CD8-positive, alpha-beta memory T cell (primary cell): Measurements from ENCODE around the gene SLC39A11. TPM values are rescaled to one million over a fixed set of nuclear protein-coding genes. Genes with fewer than 3 reads are reported as not detected.

ENCODE experiments used
- CTCF ChIA-PET: fragments of 350-600 bp; sonication (Branson Sonifier 250); formaldehyde crosslinking; loops from one replicate; lab custom pipeline; 2021; ENCODE audit warnings: antibody characterized with exemption; lab: Charles Lee
- POLR2A ChIA-PET: fragments of 350-600 bp; sonication (Branson Sonifier 250); formaldehyde crosslinking; loops from one replicate; lab custom pipeline; 2021; ENCODE audit warnings: antibody characterized with exemption; lab: Charles Lee
- DNase-seq, 5 donors: peaks; one replicate each; pipeline versions ENCODE4 v3.0.0 to v3.0.0-alpha.2; 2020 to 2022; ENCODE audit warnings: mixed read lengths in 1 of 5
- H3K27ac ChIP-seq: one replicate; pipeline ENCODE4 v1.7.0; 2013; ENCODE audit warnings: low read depth, mild to moderate bottlenecking, low read length, moderate library complexity
- H3K27me3 ChIP-seq: 2 replicates; pipeline ENCODE4 v1.7.0; 2013; ENCODE audit warnings: low read length, mild to moderate bottlenecking; ENCODE audit not compliant: insufficient read depth, poor library complexity, severe bottlenecking
- H3K36me3 ChIP-seq: 2 replicates; pipeline ENCODE4 v1.7.0; 2013; ENCODE audit warnings: mild to moderate bottlenecking, low read length, moderate library complexity; ENCODE audit not compliant: insufficient read depth
- H3K4me1 ChIP-seq: 2 replicates; pipeline ENCODE4 v1.7.0; 2013; ENCODE audit warnings: mild to moderate bottlenecking, low read length, moderate library complexity; ENCODE audit not compliant: insufficient read depth
- H3K4me3 ChIP-seq: 2 replicates; pipeline ENCODE4 v1.7.0; 2013; ENCODE audit warnings: mild to moderate bottlenecking, low read length
- H3K9me3 ChIP-seq: 2 replicates; pipeline ENCODE4 v1.7.0; 2013; ENCODE audit warnings: mild to moderate bottlenecking, low read length
- H3K27ac Mint-ChIP-seq, 8 donors: one replicate each; pipeline ENCODE4 v1.8.0; 2020 to 2021; ENCODE audit warnings: mixed read lengths in 8 of 8, mild to moderate bottlenecking in 6 of 8, inconsistent platforms in 3 of 8, moderate library complexity in 3 of 8
- H3K27me3 Mint-ChIP-seq, 2 donors: one replicate each; pipeline ENCODE4 v1.8.0; 2020 to 2021; ENCODE audit warnings: mixed read lengths in 2 of 2, mild to moderate bottlenecking in 1 of 2, moderate library complexity in 1 of 2
- H3K36me3 Mint-ChIP-seq, 3 donors: one replicate each; pipeline ENCODE4 v1.8.0; 2020 to 2021; ENCODE audit warnings: mixed read lengths in 3 of 3, inconsistent platforms in 1 of 3, mild to moderate bottlenecking in 1 of 3
- H3K4me1 Mint-ChIP-seq, 3 donors: one replicate each; pipeline ENCODE4 v1.8.0; 2020 to 2021; ENCODE audit warnings: mixed read lengths in 3 of 3, inconsistent platforms in 1 of 3, mild to moderate bottlenecking in 1 of 3
- H3K4me3 Mint-ChIP-seq, 7 donors: one replicate each; pipeline ENCODE4 v1.8.0; 2020 to 2021; ENCODE audit warnings: mixed read lengths in 7 of 7, mild to moderate bottlenecking in 6 of 7, moderate library complexity in 4 of 7, inconsistent platforms in 2 of 7
- H3K9me3 Mint-ChIP-seq, 5 donors: one replicate each; pipeline ENCODE4 v1.8.0; 2020 to 2022; ENCODE audit warnings: mixed read lengths in 5 of 5, mild to moderate bottlenecking in 3 of 5, moderate library complexity in 2 of 5, inconsistent platforms in 1 of 5
- polyA plus RNA-seq: library from polyadenylated mRNA; unstranded; fragments of 300-500 nt; fragmentation: Illumina TruSeq; gene quantifications from one replicate; pipeline ENCODE4 v1.2.3, GENCODE V29; 2021
- total RNA-seq, 2 experiments: library from RNA; stranded (reverse); gene quantifications; one replicate each; pipeline ENCODE4 v1.2.3, GENCODE V29; 2021

Gene SLC39A11
- total and polyA plus RNA-seq, 3 experiments from 2014 or later = 13.1 to 18.5 (median 17.2) TPM

DNA sequence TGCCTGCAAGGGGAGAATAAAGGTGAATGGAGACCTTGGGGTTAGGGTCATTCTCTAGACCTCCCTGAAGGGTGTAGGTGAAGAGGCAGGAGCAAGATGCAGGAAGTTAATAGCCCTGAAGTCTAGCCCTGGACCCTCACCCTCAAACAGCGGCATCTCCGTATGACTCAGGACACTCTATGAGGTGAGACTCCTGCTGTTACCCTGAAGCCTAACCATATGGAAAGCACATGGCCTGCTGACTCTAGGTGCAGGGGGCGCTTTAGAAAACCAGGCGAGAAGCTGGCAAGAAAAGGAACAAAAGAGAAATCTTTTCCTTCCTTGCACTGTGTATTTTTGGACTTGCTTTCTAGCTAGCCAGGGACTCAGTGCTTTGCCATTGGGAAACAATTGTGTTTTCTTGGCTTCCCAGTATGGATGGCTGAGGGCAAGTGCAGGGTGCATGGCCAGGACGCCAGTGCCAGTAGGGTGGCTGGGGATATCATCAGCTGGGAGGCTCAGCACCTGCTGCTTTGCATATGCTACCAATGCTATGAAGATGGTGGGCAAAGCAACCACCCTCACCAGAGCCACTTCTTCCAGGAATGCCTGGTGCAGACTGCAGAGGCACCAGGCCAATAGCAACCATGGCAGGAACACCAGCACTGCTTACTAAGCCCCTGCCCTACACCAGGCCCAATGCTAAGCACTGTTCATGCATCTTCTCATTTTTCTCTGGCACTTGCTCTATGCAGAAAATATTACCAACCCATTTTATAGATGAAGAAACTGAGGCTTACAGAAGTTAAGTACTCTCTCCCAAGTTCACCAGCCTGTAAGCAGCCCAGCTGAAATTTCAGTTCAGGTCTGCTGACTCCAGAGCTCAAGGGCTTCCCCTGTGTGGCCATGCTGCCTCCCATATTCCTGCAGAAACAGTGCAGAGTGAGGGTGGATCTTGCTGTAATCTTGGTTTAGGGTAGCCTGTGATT, 425.1 kb downstream of the SLC39A11 start:
- Mint-ChIP-seq H3K4me3 (no peak overlapping the region), H3K27me3 (peaks cover 0 to 3% of the 10 kb centered on the region in 2 donors), H3K36me3 (peaks cover 0 to 18% (median 4%) of the 10 kb centered on the region in 3 donors), H3K27ac (no peak overlapping the region), H3K9me3 (peaks cover 0 to 2% (median 0%) of the 10 kb centered on the region in 5 donors), H3K4me1 (no peaks in the 10 kb centered on the region)
- Histone ChIP-seq H3K9me3 (no peaks in the 10 kb centered on the region), H3K36me3 (no peaks in the 10 kb centered on the region), H3K4me3 (no peak overlapping the region), H3K4me1 (no peaks in the 10 kb centered on the region), H3K27ac (no peak overlapping the region), H3K27me3 (no peaks in the 10 kb centered on the region)
- no peak for DNase-seq
- ChIA-PET CTCF (interaction anchor here (0.8 kb wide), 1 partner anchor 60 kb away, joined by 3 read pairs; no protein-coding TSS in a partner anchor), POLR2A (no interaction called here)

DNA sequence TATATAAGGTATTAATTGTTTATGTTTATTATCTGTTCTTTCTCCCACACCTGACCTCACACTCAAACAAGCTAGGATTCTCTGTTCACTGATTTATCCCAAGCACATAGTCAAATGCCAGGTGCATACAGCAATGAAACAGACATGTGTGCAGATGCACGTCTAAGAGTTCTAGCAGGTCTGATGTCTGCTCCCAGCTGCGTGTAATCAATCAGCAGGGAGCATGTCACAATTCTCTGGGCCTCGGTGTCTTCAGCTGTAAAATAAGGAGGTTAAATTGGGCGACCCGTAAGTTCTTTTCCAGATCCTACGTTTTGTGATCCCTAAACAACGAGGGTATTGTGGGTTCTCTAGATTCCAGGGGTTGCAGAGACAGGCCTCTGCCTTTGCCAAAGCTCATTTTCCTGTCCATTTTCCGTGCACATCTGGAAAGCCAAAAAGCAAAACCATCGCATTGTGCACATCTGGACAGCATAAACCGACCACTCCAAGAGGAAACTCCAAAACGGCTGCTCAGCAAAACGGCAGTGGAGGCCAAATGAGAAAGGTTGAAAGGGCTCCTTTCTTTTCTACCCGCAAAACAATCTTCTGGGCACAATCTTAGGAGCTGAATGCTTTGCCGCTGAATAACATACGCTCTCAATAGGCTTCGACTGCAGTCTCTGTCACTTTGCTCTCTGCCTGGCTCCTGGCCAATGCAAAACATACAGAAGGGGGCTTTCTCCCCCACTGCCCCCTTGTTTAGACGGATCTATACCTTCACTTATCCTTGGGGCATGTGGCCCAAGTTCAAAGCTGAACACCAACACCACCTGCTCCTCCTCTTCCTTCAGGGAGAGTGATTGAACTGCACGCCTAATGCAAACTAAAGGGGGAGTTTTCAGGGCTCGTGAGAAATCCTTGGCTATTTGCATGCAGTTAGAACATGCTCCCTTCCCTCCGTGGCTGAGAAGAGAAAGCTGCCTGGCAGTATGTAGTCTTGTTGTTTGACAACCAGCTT, 426.3 kb downstream of the SLC39A11 start:
- no peaks in the 10 kb centered on the region for H3K9me3 ChIP-seq
- Mint-ChIP-seq H3K4me3 (no peak overlapping the region), H3K36me3 (peaks cover 0 to 18% (median 4%) of the 10 kb centered on the region in 3 donors), H3K4me1 (no peaks in the 10 kb centered on the region), H3K27me3 (peaks cover 0 to 4% of the 10 kb centered on the region in 2 donors), H3K9me3 (peaks cover 0 to 2% (median 0%) of the 10 kb centered on the region in 5 donors), H3K27ac (no peak overlapping the region)
- H3K4me1 ChIP-seq = no peaks in the 10 kb centered on the region
- POLR2A ChIA-PET = no interaction called here
- DNase-seq = no peak
- no peak overlapping the region for H3K27ac ChIP-seq
- CTCF ChIA-PET = interaction anchor here (0.8 kb wide), 1 partner anchor 61 kb away, joined by 3 read pairs; no protein-coding TSS in a partner anchor
- H3K27me3 ChIP-seq = no peaks in the 10 kb centered on the region
- H3K36me3 ChIP-seq = no peaks in the 10 kb centered on the region
- H3K4me3 ChIP-seq = no peak overlapping the region

DNA sequence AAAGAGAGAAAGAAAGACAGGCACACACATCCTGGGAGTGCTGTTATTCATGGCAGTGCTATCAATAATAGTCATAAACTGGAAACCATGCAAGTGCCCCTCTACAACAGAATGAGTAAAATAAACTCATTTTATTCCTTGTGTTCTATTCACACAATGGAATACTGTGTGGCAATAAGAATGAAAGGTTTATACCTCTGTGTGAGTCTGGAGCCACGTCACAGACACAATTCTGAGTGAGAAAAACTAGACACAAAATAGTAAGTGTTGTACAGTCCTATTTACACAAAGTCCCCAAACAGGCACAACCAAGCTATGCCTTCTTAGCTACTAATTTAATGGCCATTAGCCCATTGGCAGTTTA, 429.7 kb downstream of the SLC39A11 start:
- Mint-ChIP-seq H3K36me3 (peaks cover 0 to 5% (median 4%) of the 10 kb centered on the region in 3 donors), H3K4me1 (no peaks in the 10 kb centered on the region), H3K27me3 (peaks cover 0 to 4% of the 10 kb centered on the region in 2 donors), H3K4me3 (no peak overlapping the region), H3K27ac (no peak overlapping the region), H3K9me3 (peaks cover 0 to 2% (median 0%) of the 10 kb centered on the region in 5 donors)
- ChIA-PET CTCF (no interaction called here), POLR2A (no interaction called here)
- Histone ChIP-seq H3K9me3 (no peaks in the 10 kb centered on the region), H3K27me3 (no peaks in the 10 kb centered on the region), H3K36me3 (no peaks in the 10 kb centered on the region), H3K4me3 (no peak overlapping the region), H3K4me1 (no peaks in the 10 kb centered on the region), H3K27ac (no peak overlapping the region)
- no peak for DNase-seq

DNA sequence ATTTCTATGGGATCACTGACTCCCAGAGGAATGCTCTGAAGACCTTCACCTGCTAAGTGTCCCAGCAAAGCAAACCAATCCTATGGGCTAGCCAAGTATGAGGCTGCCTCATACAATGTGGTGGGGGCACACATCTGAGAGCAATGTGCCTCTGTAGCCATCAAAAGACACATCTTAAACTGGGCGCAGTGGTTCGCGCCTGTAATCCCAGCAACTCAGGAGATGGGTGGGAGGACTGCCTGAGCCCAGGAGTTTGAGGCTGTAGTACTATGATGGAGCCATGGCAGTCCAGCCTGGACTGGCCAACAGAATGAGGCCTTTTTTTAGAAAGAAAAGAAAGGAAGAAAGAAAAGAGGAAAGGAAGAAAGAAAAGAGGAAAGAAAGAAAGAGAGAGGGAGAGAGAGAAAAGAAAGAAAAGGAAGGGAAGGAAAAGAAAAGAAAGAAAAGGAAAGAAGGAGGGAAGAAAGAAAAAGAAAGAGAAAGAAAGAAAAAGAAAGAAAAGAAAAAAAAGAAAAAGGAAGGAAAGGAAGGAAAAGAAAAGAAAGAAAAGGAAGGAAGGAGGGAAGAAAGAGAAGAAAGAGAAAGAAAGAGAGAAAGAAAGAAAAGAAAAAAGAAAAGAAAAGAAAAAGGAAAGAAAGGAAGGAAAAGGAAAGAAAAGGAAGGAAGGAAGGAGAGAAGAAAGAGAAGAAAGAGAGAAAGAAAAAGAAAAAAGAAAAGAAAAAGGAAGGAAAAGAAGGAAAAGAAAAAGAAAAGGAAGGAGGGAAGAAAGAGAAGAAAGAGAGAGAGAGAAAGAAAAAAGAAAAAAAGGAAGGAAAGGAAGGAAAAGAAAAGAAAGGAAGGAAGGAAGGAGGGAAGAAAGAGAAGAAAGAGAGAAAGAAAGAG, 430.3 kb downstream of the SLC39A11 start:
- H3K9me3 Mint-ChIP-seq = peaks cover 0 to 2% (median 0%) of the 10 kb centered on the region in 5 donors
- ChIA-PET POLR2A (no interaction called here), CTCF (no interaction called here)
- H3K36me3 Mint-ChIP-seq = peaks cover 0 to 5% (median 4%) of the 10 kb centered on the region in 3 donors
- Histone ChIP-seq H3K27me3 (no peaks in the 10 kb centered on the region), H3K36me3 (no peaks in the 10 kb centered on the region), H3K9me3 (no peaks in the 10 kb centered on the region), H3K27ac (no peak overlapping the region), H3K4me1 (no peaks in the 10 kb centered on the region), H3K4me3 (no peak overlapping the region)
- no peak for DNase-seq
- no peak overlapping the region for H3K27ac Mint-ChIP-seq
- no peak overlapping the region for H3K4me3 Mint-ChIP-seq
- H3K4me1 Mint-ChIP-seq = no peaks in the 10 kb centered on the region
- H3K27me3 Mint-ChIP-seq = peaks cover 0 to 1% of the 10 kb centered on the region in 2 donors

DNA sequence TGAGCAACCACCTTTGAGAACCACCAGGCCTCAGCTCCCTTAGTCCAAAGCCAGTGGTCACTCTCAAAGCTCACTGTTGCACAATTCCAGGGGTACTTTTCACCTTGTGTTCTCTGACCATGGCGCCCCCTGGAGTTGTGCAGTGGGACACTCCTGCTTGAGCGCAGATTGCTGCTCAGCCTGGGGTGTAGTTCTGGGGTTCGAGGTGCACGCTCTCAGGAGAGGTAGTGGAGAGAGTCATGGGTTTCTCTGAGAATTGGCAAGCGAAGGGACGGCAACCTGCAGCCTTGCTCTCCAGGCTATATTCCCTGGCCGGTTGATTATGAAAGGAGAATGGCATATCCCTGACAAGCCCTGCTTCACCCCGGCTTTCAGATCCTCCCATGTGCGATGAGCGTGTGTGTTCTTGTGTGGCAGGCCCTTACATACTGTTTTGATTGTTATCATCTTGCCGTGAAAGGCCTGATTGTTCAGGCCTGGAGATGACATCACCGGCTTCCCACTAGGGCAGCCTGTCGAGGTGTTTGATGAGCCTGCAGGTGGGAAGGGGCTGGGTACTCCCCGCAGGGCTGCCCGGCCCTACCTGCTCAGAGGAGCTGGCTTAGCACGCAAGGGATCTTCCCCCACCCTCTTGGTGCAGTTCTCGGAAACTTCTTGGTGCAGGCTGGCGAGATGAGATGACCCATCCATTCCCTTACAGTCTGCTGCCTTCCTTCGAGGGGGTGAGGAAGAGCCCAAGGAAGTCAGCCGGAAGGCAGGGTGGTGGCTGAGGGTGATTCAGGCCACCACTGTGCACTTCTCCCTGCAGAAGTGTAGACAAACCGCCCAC, 431.2 kb downstream of the SLC39A11 start:
- H3K36me3 ChIP-seq = no peaks in the 10 kb centered on the region
- H3K4me3 ChIP-seq = no peak overlapping the region
- no peaks in the 10 kb centered on the region for H3K4me1 ChIP-seq
- Mint-ChIP-seq H3K36me3 (peaks cover 0 to 5% (median 4%) of the 10 kb centered on the region in 3 donors), H3K4me3 (no peak overlapping the region), H3K27me3 (peaks cover 0 to 1% of the 10 kb centered on the region in 2 donors), H3K27ac (no peak overlapping the region), H3K9me3 (peaks cover 0 to 2% (median 0%) of the 10 kb centered on the region in 5 donors), H3K4me1 (no peaks in the 10 kb centered on the region)
- no peak for DNase-seq
- ChIA-PET CTCF (no interaction called here), POLR2A (no interaction called here)
- H3K9me3 ChIP-seq = no peaks in the 10 kb centered on the region
- no peak overlapping the region for H3K27ac ChIP-seq
- no peaks in the 10 kb centered on the region for H3K27me3 ChIP-seq

DNA sequence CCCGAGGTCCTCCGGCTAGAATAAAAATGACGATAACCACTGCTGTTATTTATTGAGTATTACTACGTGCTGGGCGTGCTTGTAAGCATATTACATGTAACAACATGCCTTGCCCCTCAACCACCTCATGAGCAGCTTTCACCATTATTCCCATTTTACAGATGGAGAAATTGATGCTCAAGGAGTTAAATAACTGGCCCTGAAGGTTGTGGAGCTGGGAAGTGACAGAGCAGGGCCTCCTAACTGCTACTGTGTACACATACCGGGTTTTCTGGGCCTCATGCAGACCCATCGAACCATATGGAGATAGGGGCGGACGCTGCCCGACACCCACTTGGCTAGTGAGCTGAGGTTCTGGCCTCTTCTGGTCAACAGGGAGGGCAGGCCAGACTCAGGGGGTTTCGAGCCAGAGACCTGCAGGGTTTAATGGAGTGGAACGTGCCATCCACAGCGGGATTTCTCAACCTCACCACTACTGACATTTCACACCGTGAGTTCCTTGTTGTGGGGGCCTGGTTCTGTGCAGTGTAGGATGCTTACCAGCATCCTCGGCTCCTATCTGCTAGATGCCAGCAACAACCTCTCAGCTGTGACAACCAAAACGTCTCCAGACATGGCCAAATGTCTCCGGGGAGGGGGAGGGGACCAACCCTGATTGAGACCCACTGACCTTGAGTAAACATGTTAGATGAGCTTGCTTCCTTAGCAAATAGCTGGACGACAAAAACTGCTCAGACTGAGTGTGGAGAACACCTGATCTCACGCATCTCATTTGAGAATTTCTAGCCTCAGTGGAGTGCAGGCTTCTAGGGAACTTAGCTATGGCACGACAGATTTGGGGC, 432.0 kb downstream of the SLC39A11 start:
- DNase-seq = no peak
- H3K27me3 ChIP-seq = no peaks in the 10 kb centered on the region
- ChIA-PET POLR2A (no interaction called here), CTCF (no interaction called here)
- H3K27ac Mint-ChIP-seq = no peak overlapping the region
- H3K4me1 Mint-ChIP-seq = no peaks in the 10 kb centered on the region
- no peak overlapping the region for H3K4me3 Mint-ChIP-seq
- no peaks in the 10 kb centered on the region for H3K9me3 Mint-ChIP-seq
- no peaks in the 10 kb centered on the region for H3K9me3 ChIP-seq
- H3K4me3 ChIP-seq = no peak overlapping the region
- H3K27ac ChIP-seq = no peak overlapping the region
- H3K36me3 ChIP-seq = no peaks in the 10 kb centered on the region
- H3K27me3 Mint-ChIP-seq = peaks cover 0 to 3% of the 10 kb centered on the region in 2 donors
- peaks cover 0 to 5% (median 2%) of the 10 kb centered on the region in 3 donors for H3K36me3 Mint-ChIP-seq
- H3K4me1 ChIP-seq = no peaks in the 10 kb centered on the region
